Measurements from ENCODE around the gene CRACR2A.

CRACR2A gene

DNA sequence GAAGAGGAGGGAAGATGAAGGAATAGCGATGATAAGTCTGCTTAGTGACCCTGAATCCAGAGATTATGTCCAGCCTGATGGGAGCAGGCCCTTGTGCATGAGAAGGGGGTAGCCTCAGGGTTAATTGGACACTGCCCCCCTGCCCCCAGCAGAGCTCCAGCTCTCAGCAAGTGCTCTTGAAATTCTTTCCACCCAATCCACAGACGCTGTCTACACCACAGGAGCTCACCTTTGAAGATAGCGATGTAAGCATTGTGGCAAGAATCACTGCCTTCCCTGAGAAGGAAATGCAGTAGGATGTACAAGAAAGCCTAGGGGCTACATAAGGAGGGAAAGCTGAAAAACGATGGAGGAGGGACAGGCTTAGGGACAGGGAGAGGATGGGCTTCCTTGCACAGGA lies 39.4 kb downstream of the CRACR2A start:
- Histone ChIP-seq H3K9ac (ENCODE audit: low read length) (no peak overlapping the region), H3F3A (ENCODE audit: insufficient read depth, low read length) (no peaks in the 10 kb centered on the region), H3K27ac (ENCODE audit: low read depth, low read length, poor library complexity, severe bottlenecking) (no peak overlapping the region), H3K9me2 (ENCODE audit: low read depth, low read length) (no peaks in the 10 kb centered on the region), H4K20me1 (ENCODE audit: insufficient read depth, low read length) (no peaks in the 10 kb centered on the region), H2AFZ (ENCODE audit: low read length) (no peak overlapping the region), H3K27me3 (ENCODE audit: insufficient read depth, low read length) (no peaks in the 10 kb centered on the region), H3K4me3 (ENCODE audit: low read depth, low read length, poor library complexity, severe bottlenecking) (no peak overlapping the region), H3K79me2 (ENCODE audit: insufficient read depth, low read length) (no peaks in the 10 kb centered on the region), H3K9me3 (ENCODE audit: low read length) (no peaks in the 10 kb centered on the region), H3K4me1 (ENCODE audit: insufficient read depth, low read length, severe bottlenecking) (no peaks in the 10 kb centered on the region), H3K36me3 (ENCODE audit: insufficient read depth, low read length) (peaks cover 37% of the 10 kb centered on the region), H3K4me2 (ENCODE audit: low read length) (no peak overlapping the region)
- TF ChIP-seq EZH2 (IDR thresholded peaks at IDR 0.05; ENCODE audit: borderline replicate concordance, low read length) (no peak), CTCF (IDR thresholded peaks at IDR 0.05; ENCODE audit: low read length) (no peak)

DNA sequence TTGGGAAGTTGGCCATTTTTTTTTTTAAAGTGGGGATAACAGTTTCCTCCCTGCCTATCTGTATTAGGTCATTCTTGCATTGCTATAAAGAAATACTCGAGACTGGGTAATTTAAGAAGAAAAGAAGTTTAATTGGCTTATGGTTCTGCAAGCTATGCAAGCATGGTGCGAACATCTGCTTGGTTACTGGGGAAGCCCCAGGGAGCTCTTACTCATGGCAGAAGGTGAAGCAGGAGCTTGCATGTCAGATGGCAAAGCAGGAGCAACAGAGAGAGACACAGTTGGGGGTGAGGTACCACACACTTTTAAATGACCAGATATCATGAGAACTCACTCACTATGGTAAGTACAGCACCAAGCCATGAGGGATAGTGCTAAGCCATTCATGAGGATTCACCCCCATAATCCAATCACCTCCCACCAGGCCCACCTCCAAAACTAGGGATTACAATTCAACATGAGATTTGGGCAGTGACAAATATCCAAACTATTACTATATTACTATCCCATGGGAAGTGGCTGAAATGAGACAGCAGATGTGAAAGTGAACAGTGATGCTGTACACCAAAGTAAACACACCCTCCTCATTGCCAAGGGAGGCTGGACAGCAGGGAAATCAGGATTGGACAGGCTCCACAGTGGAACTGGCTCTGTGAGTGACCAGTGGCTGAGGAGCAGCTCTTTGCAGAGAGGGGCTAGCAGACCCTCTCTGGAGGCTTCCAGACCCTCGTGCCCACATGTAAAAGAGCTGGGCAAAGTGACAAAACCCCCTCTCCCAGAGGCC lies 40.5 kb downstream of the CRACR2A start:
- H3K9me2 ChIP-seq (ENCODE audit: low read depth, low read length) = no peaks in the 10 kb centered on the region
- no peaks in the 10 kb centered on the region for H3K27me3 ChIP-seq (ENCODE audit: insufficient read depth, low read length)

DNA sequence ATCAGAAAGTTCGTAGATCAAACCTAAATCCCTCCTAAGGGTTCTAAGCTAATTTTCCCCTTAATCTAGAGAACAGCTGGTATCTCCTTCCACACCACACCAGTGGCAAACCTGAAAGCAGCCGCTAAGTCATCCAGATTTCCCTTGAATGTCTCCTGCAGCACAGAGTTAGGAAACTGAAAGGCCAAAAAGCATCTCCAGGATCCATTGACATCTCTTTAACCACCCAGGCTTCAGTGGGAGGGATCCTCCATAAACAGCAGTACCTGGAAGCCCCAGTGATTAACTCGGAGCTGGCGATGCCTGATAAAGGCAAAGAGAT lies 47.6 kb downstream of the CRACR2A start:
- Histone ChIP-seq H3K79me2 (ENCODE audit: insufficient read depth, low read length) (no peaks in the 10 kb centered on the region), H3K36me3 (ENCODE audit: insufficient read depth, low read length) (peaks cover 15% of the 10 kb centered on the region), H3K27me3 (ENCODE audit: insufficient read depth, low read length) (no peaks in the 10 kb centered on the region), H3K4me1 (ENCODE audit: insufficient read depth, low read length, severe bottlenecking) (no peaks in the 10 kb centered on the region), H3K9ac (ENCODE audit: low read length) (no peak overlapping the region), H3K9me2 (ENCODE audit: low read depth, low read length) (no peaks in the 10 kb centered on the region), H3K4me3 (ENCODE audit: low read depth, low read length, poor library complexity, severe bottlenecking) (no peak overlapping the region), H3F3A (ENCODE audit: insufficient read depth, low read length) (no peaks in the 10 kb centered on the region), H3K4me2 (ENCODE audit: low read length) (no peak overlapping the region), H2AFZ (ENCODE audit: low read length) (no peak overlapping the region), H3K27ac (ENCODE audit: low read depth, low read length, poor library complexity, severe bottlenecking) (no peak overlapping the region), H3K9me3 (ENCODE audit: low read length) (0 out of 2 replicates have a peak, but pooled peaks cover 5% of the 10 kb centered on the region), H4K20me1 (ENCODE audit: insufficient read depth, low read length) (no peaks in the 10 kb centered on the region)
- no peak for TF ChIP-seq CTCF (IDR thresholded peaks at IDR 0.05; ENCODE audit: low read length)
- TF ChIP-seq EZH2 (IDR thresholded peaks at IDR 0.05; ENCODE audit: borderline replicate concordance, low read length) = no peak

More for the DNA sequence above, 40.5 kb downstream of the CRACR2A start:
- Histone ChIP-seq H2AFZ (ENCODE audit: low read length) (no peak overlapping the region), H3K4me1 (ENCODE audit: insufficient read depth, low read length, severe bottlenecking) (no peaks in the 10 kb centered on the region), H3K9me3 (ENCODE audit: low read length) (no peaks in the 10 kb centered on the region), H3K9ac (ENCODE audit: low read length) (no peak overlapping the region), H3K27ac (ENCODE audit: low read depth, low read length, poor library complexity, severe bottlenecking) (no peak overlapping the region), H3F3A (ENCODE audit: insufficient read depth, low read length) (no peaks in the 10 kb centered on the region), H3K4me3 (ENCODE audit: low read depth, low read length, poor library complexity, severe bottlenecking) (no peak overlapping the region), H4K20me1 (ENCODE audit: insufficient read depth, low read length) (no peaks in the 10 kb centered on the region), H3K79me2 (ENCODE audit: insufficient read depth, low read length) (no peaks in the 10 kb centered on the region), H3K36me3 (ENCODE audit: insufficient read depth, low read length) (peaks cover 26% of the 10 kb centered on the region), H3K4me2 (ENCODE audit: low read length) (no peak overlapping the region)
- no peak for TF ChIP-seq EZH2 (IDR thresholded peaks at IDR 0.05; ENCODE audit: borderline replicate concordance, low read length)
- TF ChIP-seq CTCF (IDR thresholded peaks at IDR 0.05; ENCODE audit: low read length) = no peak

Data from OCI-LY1 (cell line).